Measurements from ENCODE around the gene CFHR1.

DNA sequence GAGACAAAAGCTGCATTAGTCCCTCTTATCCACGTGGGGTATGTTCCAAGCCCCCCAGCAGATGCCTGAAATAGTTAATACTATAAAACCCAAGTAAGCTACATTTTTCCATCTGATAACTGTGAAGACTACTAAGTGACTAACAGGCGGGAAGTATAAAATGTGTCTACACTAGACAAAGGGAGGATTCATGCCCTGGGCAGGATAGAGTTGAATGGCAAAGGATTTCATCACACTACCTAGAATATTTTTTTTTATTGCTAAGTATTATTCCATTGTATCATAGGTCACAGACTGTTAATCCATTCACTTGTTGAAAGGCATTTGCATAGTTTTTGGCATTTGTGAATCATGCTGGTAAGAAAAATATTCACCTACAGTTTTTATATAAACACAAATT lies 41.9 kb downstream of the CFHR1 start:
- TF ChIP-seq, protein P1, sequence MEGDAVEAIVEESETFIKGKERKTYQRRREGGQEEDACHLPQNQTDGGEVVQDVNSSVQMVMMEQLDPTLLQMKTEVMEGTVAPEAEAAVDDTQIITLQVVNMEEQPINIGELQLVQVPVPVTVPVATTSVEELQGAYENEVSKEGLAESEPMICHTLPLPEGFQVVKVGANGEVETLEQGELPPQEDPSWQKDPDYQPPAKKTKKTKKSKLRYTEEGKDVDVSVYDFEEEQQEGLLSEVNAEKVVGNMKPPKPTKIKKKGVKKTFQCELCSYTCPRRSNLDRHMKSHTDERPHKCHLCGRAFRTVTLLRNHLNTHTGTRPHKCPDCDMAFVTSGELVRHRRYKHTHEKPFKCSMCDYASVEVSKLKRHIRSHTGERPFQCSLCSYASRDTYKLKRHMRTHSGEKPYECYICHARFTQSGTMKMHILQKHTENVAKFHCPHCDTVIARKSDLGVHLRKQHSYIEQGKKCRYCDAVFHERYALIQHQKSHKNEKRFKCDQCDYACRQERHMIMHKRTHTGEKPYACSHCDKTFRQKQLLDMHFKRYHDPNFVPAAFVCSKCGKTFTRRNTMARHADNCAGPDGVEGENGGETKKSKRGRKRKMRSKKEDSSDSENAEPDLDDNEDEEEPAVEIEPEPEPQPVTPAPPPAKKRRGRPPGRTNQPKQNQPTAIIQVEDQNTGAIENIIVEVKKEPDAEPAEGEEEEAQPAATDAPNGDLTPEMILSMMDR (IDR thresholded peaks at IDR 0.05; ENCODE audit: low read depth, low read length), result no peak
- TF ChIP-seq EZH2phosphoT487 (IDR thresholded peaks at IDR 0.05; ENCODE audit: low read depth), result no peak
